IPS-18c (cell line): ENCODE data around the gene TFE3.

Experiments used
- H3K4me3 ChIP-seq: 2 replicates; pipeline ENCODE4 v1.7.0; 2013; ENCODE audit warnings: low read depth, mild to moderate bottlenecking, low read length, moderate library complexity; ENCODE audit not compliant: insufficient read depth
- H3K9me3 ChIP-seq: one replicate; pipeline ENCODE4 v1.6.1; 2013; ENCODE audit warnings: mild to moderate bottlenecking, low read length, moderate library complexity; ENCODE audit not compliant: control insufficient read depth, insufficient read depth

The TFE3 gene

DNA sequence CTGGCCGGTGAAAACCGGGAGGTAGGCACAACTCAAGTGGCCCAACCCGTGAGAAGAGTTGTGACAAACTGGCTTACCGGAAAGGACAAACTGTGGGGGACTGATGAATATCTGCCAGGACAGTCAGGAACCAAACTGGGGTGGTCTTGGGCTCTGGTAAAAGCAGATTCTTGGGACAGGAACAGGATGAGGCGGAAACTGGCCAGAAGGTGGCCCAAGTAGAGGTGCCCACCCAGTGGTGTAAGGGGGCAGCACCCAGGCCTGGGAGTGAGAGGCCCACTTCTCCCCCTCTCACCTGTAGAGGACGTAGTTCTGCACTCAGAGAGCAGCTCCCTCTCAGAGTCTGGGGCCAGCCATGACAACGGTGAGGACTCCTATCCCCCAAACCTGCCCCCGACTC, 21.6 kb upstream of the TFE3 start:
- Histone ChIP-seq H3K4me3 (no peak overlapping the region), H3K9me3 (peaks cover 13% of the 10 kb centered on the region)

DNA sequence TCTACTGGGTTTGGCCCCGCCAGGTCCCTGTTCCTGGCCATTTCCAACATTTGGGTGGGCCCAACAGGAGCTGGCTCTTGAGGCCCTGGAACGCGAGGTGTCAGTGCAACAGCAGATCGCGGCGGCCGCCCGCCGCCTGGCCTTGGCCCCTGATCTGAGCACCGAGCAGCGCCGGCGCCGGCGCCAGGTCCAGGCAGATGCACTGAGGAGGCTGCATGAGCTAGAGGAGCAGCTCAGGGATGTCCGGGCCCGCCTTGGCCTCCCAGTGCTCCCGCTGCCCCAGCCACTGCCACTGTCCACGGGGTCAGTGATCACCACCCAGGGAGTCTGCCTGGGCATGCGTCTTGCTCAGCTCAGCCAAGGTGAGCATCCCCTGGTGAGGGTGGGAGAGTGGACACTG, 21.1 kb upstream of the TFE3 start:
- Histone ChIP-seq H3K4me3 (no peak overlapping the region), H3K9me3 (peaks cover 14% of the 10 kb centered on the region)

DNA sequence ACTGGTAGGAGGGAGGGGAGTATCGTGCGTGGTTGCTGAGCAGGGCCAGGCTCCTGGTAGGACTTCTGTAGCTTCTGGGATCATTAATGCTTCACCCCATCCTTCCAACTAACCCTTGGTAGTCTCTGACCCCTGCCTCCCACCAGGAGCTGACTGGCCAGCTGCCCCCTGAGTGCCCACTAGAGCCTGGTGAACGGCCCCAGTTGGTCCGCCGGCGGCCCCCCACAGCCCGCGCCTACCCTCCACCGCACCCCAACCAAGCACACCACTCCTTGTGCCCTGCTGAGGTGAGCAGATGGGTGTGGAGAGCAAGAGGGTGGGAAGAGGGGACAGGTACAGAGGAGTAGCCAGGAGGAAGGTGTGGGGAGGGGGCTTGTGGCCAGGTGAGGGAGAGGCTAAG, 20.6 kb upstream of the TFE3 start:
- H3K9me3 ChIP-seq = peaks cover 14% of the 10 kb centered on the region
- H3K4me3 ChIP-seq = no peak overlapping the region

- H3K9me3 ChIP-seq = peaks cover 12% of the 10 kb centered on the region
- H3K4me3 ChIP-seq = no peak overlapping the region
Measured at GRCh38 chrX:49061916-49062315, 18.8 kb upstream of the TFE3 start.

DNA sequence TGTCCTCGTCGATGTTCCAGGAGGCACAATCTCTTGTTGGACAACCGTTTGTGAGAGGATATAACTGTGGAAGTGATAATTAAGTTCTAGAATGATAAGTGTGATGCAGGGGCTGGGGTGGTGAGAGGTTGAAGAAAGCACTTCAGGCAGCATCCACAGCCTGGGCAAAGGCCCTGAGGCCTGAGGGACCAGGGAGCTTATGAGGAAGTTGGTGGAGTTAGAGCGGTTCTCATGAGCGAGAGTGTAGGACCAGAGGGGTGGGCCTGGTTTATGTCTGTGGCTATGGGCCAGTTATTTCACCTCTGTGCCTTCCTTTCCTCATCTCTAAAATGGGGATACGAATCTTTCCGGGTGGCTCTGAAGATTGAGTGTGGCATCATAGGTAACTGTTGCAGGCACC, 18.3 kb upstream of the TFE3 start:
- Histone ChIP-seq H3K9me3 (peaks cover 12% of the 10 kb centered on the region), H3K4me3 (no peak overlapping the region)

DNA sequence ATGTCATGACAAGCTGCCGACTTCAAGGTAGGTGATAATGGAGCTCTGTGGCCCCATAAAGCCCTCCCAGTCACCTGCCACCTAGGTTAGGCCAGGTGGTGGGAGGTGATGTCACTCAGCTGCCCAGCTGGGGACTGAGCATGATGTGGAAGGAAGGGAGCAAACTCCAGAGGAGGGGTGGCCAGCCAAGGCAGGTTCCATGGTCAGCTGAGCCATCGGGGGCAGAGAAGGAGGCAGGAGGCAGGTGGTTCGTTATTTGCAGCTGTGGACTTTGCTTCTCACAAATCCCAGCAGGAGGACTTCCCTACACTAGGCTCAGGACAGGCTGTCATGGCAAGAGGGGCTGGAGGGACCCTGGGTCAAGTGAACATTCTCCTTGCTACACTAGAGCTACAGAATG, 17.8 kb upstream of the TFE3 start:
- Histone ChIP-seq H3K9me3 (peaks cover 13% of the 10 kb centered on the region), H3K4me3 (peak overlapping the region; percentile 15; the same call in 1 of the 2 replicates)

DNA sequence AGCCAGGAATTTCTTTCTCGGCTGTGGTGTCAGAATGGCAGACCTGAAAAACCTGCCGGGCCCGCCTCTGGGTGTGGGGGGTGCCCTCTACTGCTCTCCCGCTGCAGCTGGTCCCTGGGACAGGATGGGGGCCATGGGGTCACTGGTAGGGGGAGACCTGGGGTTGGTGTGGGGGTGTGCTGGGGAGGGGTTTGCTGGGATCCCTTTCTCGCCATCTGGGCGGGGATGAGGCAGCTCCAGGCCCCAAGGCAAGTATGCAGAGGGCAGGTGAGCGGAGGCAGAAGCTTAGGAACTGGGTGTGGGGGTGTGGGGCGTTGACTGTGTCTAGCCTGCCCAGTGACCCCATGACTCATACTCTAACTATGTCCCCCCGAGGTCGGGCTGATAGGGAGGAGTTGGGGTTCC, 16.5 kb upstream of the TFE3 start:
- Histone ChIP-seq H3K9me3 (peaks cover 14% of the 10 kb centered on the region), H3K4me3 (peak overlapping the region; percentile 44; the same call in 1 of the 2 replicates)

DNA sequence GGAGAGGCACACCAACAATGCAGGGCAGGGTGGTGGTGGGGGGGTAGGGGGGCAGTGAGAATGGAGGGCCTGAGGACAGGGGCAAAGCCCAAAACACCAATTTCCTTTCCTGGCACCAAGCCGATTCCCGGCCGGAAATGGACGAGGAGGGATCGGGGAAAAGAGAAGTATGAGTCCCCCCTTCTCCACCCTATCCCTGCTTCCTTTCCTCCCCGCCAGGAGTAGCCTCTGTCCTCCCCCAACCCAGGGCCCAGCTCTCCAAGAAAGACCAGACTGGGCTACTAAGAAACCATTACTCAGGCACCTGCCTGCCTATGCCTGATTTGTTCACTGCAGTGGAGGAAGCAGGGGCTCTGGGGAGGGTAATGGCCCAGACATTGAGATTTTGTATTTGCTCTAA, 16.0 kb upstream of the TFE3 start:
- peak overlapping the region; percentile 44 for H3K4me3 ChIP-seq
- H3K9me3 ChIP-seq = peaks cover 13% of the 10 kb centered on the region

GRCh38 chrX:49058794-49059193, 15.6 kb upstream of the TFE3 start, which contains the start of gene CCDC120:
Gene CCDC120, plus strand, starts transcription at chrX:49058999. Its CDS starts 3,043 bp downstream, at chrX:49062042.
- peak within 1 kb of the TSS; percentile 44 for H3K4me3 ChIP-seq
- peaks cover 12% of the 10 kb centered on the region for H3K9me3 ChIP-seq

DNA sequence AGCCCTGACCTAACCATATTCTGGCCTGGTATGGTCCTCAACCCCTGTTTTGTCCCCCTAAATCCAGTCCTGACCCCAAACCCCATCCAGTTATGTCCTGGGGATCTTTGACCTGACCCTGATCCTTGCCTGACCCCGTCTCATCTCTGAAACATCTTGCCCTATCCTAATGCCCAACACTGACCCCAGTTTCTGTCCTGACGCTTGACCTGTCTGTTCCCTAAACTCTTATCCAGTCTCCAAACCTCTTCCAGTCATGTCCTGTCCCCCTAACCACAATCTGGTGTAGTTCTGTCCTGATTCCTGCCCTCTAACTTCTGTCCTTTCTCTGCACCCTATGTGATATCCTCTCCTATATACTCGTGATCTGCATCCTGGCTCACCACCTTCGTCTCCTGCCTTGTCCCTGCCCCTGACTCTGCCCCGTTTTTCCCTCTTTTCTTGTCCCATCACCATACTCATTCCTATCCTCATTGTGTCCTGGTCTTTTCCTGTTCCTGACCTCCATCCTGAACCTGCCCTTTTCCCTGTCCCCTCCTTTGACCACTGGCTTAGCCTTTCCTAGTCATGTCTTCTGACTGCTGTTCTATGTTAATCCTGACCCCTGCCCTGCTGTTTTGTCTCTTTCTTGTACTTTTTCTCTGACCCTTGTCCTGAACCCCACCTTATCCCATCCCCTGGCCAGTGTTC, 11.1 kb upstream of the TFE3 start:
- Histone ChIP-seq H3K4me3 (peak overlapping the region; percentile 60), H3K9me3 (peaks cover 7% of the 10 kb centered on the region)

GRCh38 chrX:49053223-49054072, 10.3 kb upstream of the TFE3 start:
- Histone ChIP-seq H3K9me3 (peaks cover 8% of the 10 kb centered on the region), H3K4me3 (peak overlapping the region; percentile 60)

DNA sequence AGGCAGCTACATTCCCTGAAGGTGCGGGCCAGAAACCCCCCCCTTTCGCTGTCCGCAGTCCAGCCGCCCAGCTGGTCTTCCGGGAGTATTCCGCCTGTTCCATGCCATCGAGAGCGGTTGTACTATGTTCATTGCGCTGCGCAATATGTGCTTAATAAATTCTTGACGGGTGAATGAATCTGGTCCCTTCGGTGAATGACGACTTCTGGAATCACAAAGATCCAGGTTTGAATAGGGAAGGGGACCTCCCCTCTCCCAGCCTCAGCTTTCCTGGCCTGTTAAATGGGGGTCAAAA, 777 bp upstream of the TFE3 start:
- H3K9me3 ChIP-seq = peaks cover 3% of the 10 kb centered on the region
- H3K4me3 ChIP-seq = no peak overlapping the region

DNA sequence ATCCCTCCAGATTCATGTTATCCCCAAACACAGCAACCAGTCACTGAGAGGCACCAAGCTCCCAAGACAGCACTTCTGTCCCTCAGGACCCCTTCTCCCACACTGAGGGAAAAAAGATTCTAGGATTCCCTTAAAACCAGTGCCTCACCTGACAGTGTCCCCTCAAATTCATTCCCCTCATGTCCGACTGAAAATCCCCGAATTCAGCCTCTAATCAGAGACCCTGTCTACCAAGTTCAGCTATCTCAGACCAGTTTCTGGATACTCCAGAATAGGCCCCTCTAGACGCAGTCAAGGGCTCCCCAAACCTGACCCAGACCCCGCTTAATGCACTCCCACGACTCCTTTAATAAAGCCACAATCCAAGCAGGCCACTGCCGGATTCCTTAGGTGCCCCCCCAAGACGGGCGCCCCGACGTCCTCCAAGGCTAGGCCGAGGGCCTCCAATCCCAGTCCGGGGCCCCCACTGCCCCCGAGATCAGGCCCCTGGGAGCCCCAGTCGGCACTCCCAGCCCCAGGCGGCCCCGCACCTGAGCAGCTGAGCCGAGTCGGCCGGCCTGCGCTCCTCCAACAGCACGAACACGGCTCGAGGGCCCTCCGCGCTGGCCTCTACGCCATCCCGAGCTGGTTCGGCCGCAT, 457 bp downstream of the TFE3 start:
- Histone ChIP-seq H3K4me3 (peak overlapping the region; percentile 72), H3K9me3 (peaks cover 3% of the 10 kb centered on the region)

- H3K4me3 ChIP-seq = peak overlapping the region; percentile 72
Measured at GRCh38 chrX:49041744-49042580, 1.2 kb downstream of the TFE3 start.

GRCh38 chrX:49040376-49040955, 2.7 kb downstream of the TFE3 start:
- Histone ChIP-seq H3K9me3 (peaks cover 7% of the 10 kb centered on the region), H3K4me3 (peak overlapping the region; percentile 46)

More at GRCh38 chrX:49041744-49042580, 1.2 kb downstream of the TFE3 start:
- H3K9me3 ChIP-seq = peaks cover 5% of the 10 kb centered on the region

DNA sequence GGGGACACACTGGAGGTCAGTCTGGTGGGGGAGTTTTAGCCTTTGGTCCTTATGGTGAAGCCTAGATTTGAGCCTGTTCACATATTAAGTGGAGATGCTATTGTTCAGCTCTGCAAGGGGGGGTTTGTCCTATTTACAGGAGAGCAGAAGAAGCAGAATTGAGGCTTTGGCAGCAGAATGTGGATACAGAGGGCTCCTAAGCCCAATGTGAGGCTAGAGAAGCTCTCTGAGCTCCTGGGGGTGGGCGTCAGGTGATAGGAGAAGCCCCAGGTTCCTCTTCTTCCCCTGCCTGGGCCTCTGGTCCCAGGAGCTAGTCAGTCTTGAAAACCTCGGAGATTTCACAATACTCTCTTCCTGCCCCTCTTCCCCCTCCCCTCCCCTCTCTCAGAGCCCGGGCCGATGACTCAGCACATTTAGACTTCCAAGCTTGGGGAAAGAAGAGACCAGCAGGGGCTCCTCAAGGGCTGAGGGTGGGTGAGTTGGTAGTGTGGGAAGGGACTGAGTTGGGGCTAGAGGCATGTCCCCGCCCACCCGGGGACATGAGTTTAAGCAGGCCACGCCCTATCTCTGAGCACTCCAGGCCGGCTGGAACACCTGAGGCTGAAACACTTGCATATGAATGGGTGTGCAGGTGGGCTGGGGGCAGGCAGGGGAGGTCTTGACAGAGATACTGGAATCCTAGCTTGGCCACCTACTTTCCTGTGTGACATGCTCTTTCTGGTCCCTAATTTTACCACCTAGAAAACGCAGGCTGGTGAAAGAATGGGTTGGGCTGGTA, 3.4 kb downstream of the TFE3 start:
- Histone ChIP-seq H3K9me3 (peaks cover 7% of the 10 kb centered on the region), H3K4me3 (peak overlapping the region; percentile 46)
